GM12878 (cell line): Measurements from ENCODE around the gene RUNDC3A. TPM values are rescaled to one million over a fixed set of nuclear protein-coding genes. Genes with fewer than 3 reads are reported as not detected.

Experiments
- ATF2 ChIP-seq: IDR thresholded peaks from 2 replicates; pipeline ENCODE4 v1.6.1; 2012; ENCODE audit warnings: low read length, inconsistent platforms
- BHLHE40 ChIP-seq, 2 experiments: fragments of 450-650 bp in 1 of 2; IDR thresholded peaks; 2 replicates each; pipeline ENCODE4 v1.6.1; 2011 to 2017; ENCODE audit warnings: low read depth in 2 of 2, borderline replicate concordance in 1 of 2, improper control_type of control experiment in 1 of 2, low read length in 1 of 2, mild to moderate bottlenecking in 1 of 2
- CHD2 ChIP-seq: IDR thresholded peaks from 2 replicates; pipeline ENCODE4 v1.6.1; 2011; ENCODE audit warnings: low read depth, low read length, improper control_type of control experiment, borderline replicate concordance
- CHD4 ChIP-seq: fragments of 200-600 bp; sonication (generic); IDR thresholded peaks from 2 replicates; pipeline ENCODE4 v1.6.1; 2016; ENCODE audit warnings: mild to moderate bottlenecking
- EP300 ChIP-seq, 2 experiments: fragments of 150-350 bp in 1 of 2; IDR thresholded peaks; 2 replicates each; pipeline ENCODE4 v1.6.1; 2011 to 2012; ENCODE audit warnings: low read depth in 2 of 2, low read length in 2 of 2, borderline replicate concordance in 1 of 2, improper control_type of control experiment in 1 of 2, inconsistent platforms in 1 of 2; ENCODE audit not compliant: control insufficient read depth in 1 of 2
- FOXK2 ChIP-seq: fragments of 450-650 bp; IDR thresholded peaks from 2 replicates; pipeline ENCODE4 v1.6.1; 2017; ENCODE audit warnings: mild to moderate bottlenecking, moderate library complexity
- GABPA ChIP-seq: IDR thresholded peaks from 2 replicates; pipeline ENCODE4 v1.6.1; 2014; ENCODE audit warnings: antibody characterized with exemption, low read depth, mild to moderate bottlenecking, inconsistent platforms
- HDAC6 ChIP-seq: fragments of 200-600 bp; sonication (generic); IDR thresholded peaks from one replicate; pipeline ENCODE4 v1.8.0; 2017; ENCODE audit warnings: antibody characterized with exemption; ENCODE audit not compliant: unreplicated experiment
- HSF1 ChIP-seq: fragments of 150-350 bp; IDR thresholded peaks from 2 replicates; pipeline ENCODE4 v1.6.1; 2014; ENCODE audit warnings: mild to moderate bottlenecking, low read depth, low read length
- IRF5 ChIP-seq: fragments of 450-650 bp; IDR thresholded peaks from 2 replicates; pipeline ENCODE4 v1.6.1; 2017; ENCODE audit warnings: borderline replicate concordance
- JUND ChIP-seq: IDR thresholded peaks from 2 replicates; pipeline ENCODE4 v1.6.1; 2012; ENCODE audit warnings: low read depth, mild to moderate bottlenecking, low read length, improper control_type of control experiment, moderate library complexity
- MAX ChIP-seq: IDR thresholded peaks from 2 replicates; pipeline ENCODE4 v1.6.1; 2012; ENCODE audit warnings: low read depth, low read length, improper control_type of control experiment
- MLLT1 ChIP-seq: fragments of 450-650 bp; IDR thresholded peaks from 2 replicates; pipeline ENCODE4 v1.6.1; 2016; ENCODE audit warnings: mild to moderate bottlenecking
- MXI1 ChIP-seq: fragments of 150-350 bp; IDR thresholded peaks from 2 replicates; pipeline ENCODE4 v1.6.1; 2011; ENCODE audit warnings: low read depth, mild to moderate bottlenecking, inconsistent platforms, low read length, improper control_type of control experiment
- NFIC ChIP-seq: IDR thresholded peaks from 2 replicates; pipeline ENCODE4 v1.6.1; 2012; ENCODE audit warnings: low read depth, mild to moderate bottlenecking, inconsistent platforms, low read length, moderate library complexity
- NFYB ChIP-seq: IDR thresholded peaks from 2 replicates; pipeline ENCODE4 v1.6.1; 2011; ENCODE audit warnings: low read depth, mild to moderate bottlenecking, low read length, improper control_type of control experiment, moderate library complexity; ENCODE audit not compliant: insufficient read depth
- PBX3 ChIP-seq: IDR thresholded peaks from 2 replicates; pipeline ENCODE4 v1.6.1; 2011; ENCODE audit warnings: mild to moderate bottlenecking, low read depth, low read length, moderate library complexity; ENCODE audit not compliant: insufficient replicate concordance
- POU2F2 ChIP-seq: IDR thresholded peaks from 3 replicates; pipeline ENCODE4 v1.6.1; 2011; ENCODE audit warnings: low read depth, mild to moderate bottlenecking, low read length, borderline replicate concordance
- SMAD1 ChIP-seq: fragments of 450-650 bp; IDR thresholded peaks from 2 replicates; pipeline ENCODE4 v1.6.1; 2018; ENCODE audit warnings: mild to moderate bottlenecking, low read depth; ENCODE audit not compliant: partially characterized antibody
- SPI1 ChIP-seq: IDR thresholded peaks from 2 replicates; pipeline ENCODE4 v1.6.1; 2011; ENCODE audit warnings: low read depth, mild to moderate bottlenecking, low read length, moderate library complexity, borderline replicate concordance; ENCODE audit not compliant: insufficient read depth
- TARDBP ChIP-seq: IDR thresholded peaks from 2 replicates; pipeline ENCODE4 v1.6.1; 2016; ENCODE audit warnings: borderline replicate concordance
- polyA plus RNA-seq, 11 experiments: library from polyadenylated mRNA; depleted of rRNA in 4 of 11; unstranded in 6 of 11; stranded (reverse) in 5 of 11; fragments of >200 nt; fragmentation: Nextera tagmentation in 4 of 11; fragmentation: Illumina TruSeq in 1 of 11; extraction: Ambion mirVana in 4 of 11; extraction: Trizol in 1 of 11; gene quantifications; 1 replicate in 1 of 11; 2 replicates in 10 of 11; pipeline versions ENCODE4 v1.2.1 to v1.2.3, GENCODE V29; 2011 to 2016; ENCODE audit warnings: inconsistent platforms in 2 of 11, missing spikeins in 2 of 11, low read depth in 1 of 11
- total RNA-seq, 4 experiments: library from RNA; depleted of rRNA in 3 of 4; stranded (reverse); fragments of >200 nt in 3 of 4; fragmentation: Illumina TruSeq in 1 of 4; extraction: Trizol in 1 of 4; gene quantifications; 2 replicates each; pipeline versions ENCODE4 v1.2.1 to v1.2.3, GENCODE V29; 2013 to 2021

Gene RUNDC3A
- total and polyA plus RNA-seq, 10 of the 15 experiments (the other 5 are each of a cell fraction or from before 2014, with no cell fraction given) = 0.07 to 0.17 TPM; not detected in 8

- TF ChIP-seq NFIC = no peak
- TF ChIP-seq JUND = no peak
- TF ChIP-seq MXI1 = peak; percentile 63
- no peak for TF ChIP-seq CHD2
- TF ChIP-seq SPI1 = no peak
- no peak for TF ChIP-seq ATF2
- TF ChIP-seq MAX = peak; percentile 76
- TF ChIP-seq CHD4 = 0 out of 2 replicates have a peak, but pooled peaks have one; percentile 80
- no peak for TF ChIP-seq GABPA
- no peak for TF ChIP-seq EP300 (IDR thresholded peaks at IDR 0.05; ENCODE audit: borderline replicate concordance in 1 of 2, control insufficient read depth in 1 of 2, low read depth in 2 of 2, low read length in 2 of 2)
- TF ChIP-seq FOXK2 = no peak
- TF ChIP-seq SMAD1 = no peak
- TF ChIP-seq HSF1 = no peak
- peak; percentile 70 to 89 for TF ChIP-seq BHLHE40 (IDR thresholded peaks at IDR 0.05; ENCODE audit: borderline replicate concordance in 1 of 2, low read depth in 2 of 2, low read length in 1 of 2)
- no peak for TF ChIP-seq PBX3
- no peak for TF ChIP-seq NFYB
- 0 out of 2 replicates have a peak, but pooled peaks have one; percentile 44 for TF ChIP-seq MLLT1
- TF ChIP-seq POU2F2 = peak; percentile 70; the same call in 2 of the 3 replicates
- peak; percentile 10 for TF ChIP-seq HDAC6
- TF ChIP-seq IRF5 = no peak
- no peak for TF ChIP-seq TARDBP
Measured at GRCh38 chr17:44324571-44325275, 16.3 kb downstream of the RUNDC3A start, which contains the start of gene SLC25A39 (continued).
